Central memory CD8-positive, alpha-beta T cell (primary cell): ENCODE results near the gene EPS8L1.

Experiments used
- ATAC-seq: fragments of 150-1000 bp; cut with Tn5 transposase; replicated peaks from 2 replicates; pipeline ENCODE4 v1.10.0; 2022; ENCODE audit warnings: mild to moderate bottlenecking, moderate FRiP score, moderate number of reproducible peaks; ENCODE audit not compliant: poor library complexity, severe bottlenecking; ENCODE audit errors: extremely low read depth
- DNase-seq, 2 donors: peaks; one replicate each; pipeline ENCODE4 v3.0.0; 2021; ENCODE audit warnings: low spot score in 2 of 2
- H3K27ac Mint-ChIP-seq: one replicate; pipeline ENCODE4 v1.8.0; 2022; ENCODE audit warnings: low read depth, mild to moderate bottlenecking, moderate library complexity, mixed read lengths
- H3K27me3 Mint-ChIP-seq: one replicate; pipeline ENCODE4 v1.8.0; 2022; ENCODE audit warnings: mixed read lengths
- H3K36me3 Mint-ChIP-seq: one replicate; pipeline ENCODE4 v1.8.0; 2022; ENCODE audit warnings: mild to moderate bottlenecking, moderate library complexity, mixed read lengths; ENCODE audit not compliant: insufficient read depth
- H3K4me1 Mint-ChIP-seq: one replicate; pipeline ENCODE4 v1.8.0; 2022; ENCODE audit warnings: mixed read lengths
- H3K4me3 Mint-ChIP-seq: one replicate; pipeline ENCODE4 v1.8.0; 2022; ENCODE audit warnings: mild to moderate bottlenecking, moderate library complexity, mixed read lengths
- H3K9me3 Mint-ChIP-seq: one replicate; pipeline ENCODE4 v1.8.0; 2022; ENCODE audit warnings: mixed read lengths

EPS8L1 gene

GRCh38 chr19:55041627-55042343 lies 33.9 kb upstream of the EPS8L1 start:
- ATAC-seq (no peak), DNase-seq (no peak)
- H3K9me3 Mint-ChIP-seq, result no peaks in the 10 kb centered on the region
- H3K27me3 Mint-ChIP-seq, result no peaks in the 10 kb centered on the region
- peaks cover 19% of the 10 kb centered on the region for H3K4me1 Mint-ChIP-seq
- H3K36me3 Mint-ChIP-seq, result peaks cover 18% of the 10 kb centered on the region
- H3K27ac Mint-ChIP-seq, result no peak overlapping the region
- H3K4me3 Mint-ChIP-seq, result peak overlapping the region; percentile 26

- no peaks in the 10 kb centered on the region for H3K27me3 Mint-ChIP-seq
- H3K27ac Mint-ChIP-seq, result peak overlapping the region; percentile 83
- H3K9me3 Mint-ChIP-seq, result no peaks in the 10 kb centered on the region
- H3K4me1 Mint-ChIP-seq, result peaks cover 19% of the 10 kb centered on the region
- H3K36me3 Mint-ChIP-seq, result peaks cover 21% of the 10 kb centered on the region
- no peak for ATAC-seq
- DNase-seq, result no peak
- peak overlapping the region; percentile 26 for H3K4me3 Mint-ChIP-seq
Measured at GRCh38 chr19:55042344-55042678, 33.4 kb upstream of the EPS8L1 start.

- ATAC-seq (no peak), DNase-seq (no peak)
- no peaks in the 10 kb centered on the region for H3K27me3 Mint-ChIP-seq
- no peak overlapping the region for H3K4me3 Mint-ChIP-seq
- H3K9me3 Mint-ChIP-seq, result no peaks in the 10 kb centered on the region
- peaks cover 24% of the 10 kb centered on the region for H3K36me3 Mint-ChIP-seq
- peaks cover 19% of the 10 kb centered on the region for H3K4me1 Mint-ChIP-seq
- peak overlapping the region; percentile 83 for H3K27ac Mint-ChIP-seq
Measured at GRCh38 chr19:55042688-55043087, 33.0 kb upstream of the EPS8L1 start.

- no peak for ATAC-seq
- peaks cover 19% of the 10 kb centered on the region for H3K4me1 Mint-ChIP-seq
- DNase-seq, result no peak
- no peaks in the 10 kb centered on the region for H3K9me3 Mint-ChIP-seq
- H3K27ac Mint-ChIP-seq, result no peak overlapping the region
- no peaks in the 10 kb centered on the region for H3K27me3 Mint-ChIP-seq
- H3K4me3 Mint-ChIP-seq, result no peak overlapping the region
- H3K36me3 Mint-ChIP-seq, result peaks cover 34% of the 10 kb centered on the region
Measured at GRCh38 chr19:55044286-55044685, 31.4 kb upstream of the EPS8L1 start.

- Mint-ChIP-seq H3K4me1 (peaks cover 19% of the 10 kb centered on the region), H3K27ac (peak overlapping the region; percentile 22), H3K27me3 (no peaks in the 10 kb centered on the region), H3K36me3 (peaks cover 32% of the 10 kb centered on the region), H3K4me3 (no peak overlapping the region), H3K9me3 (no peaks in the 10 kb centered on the region)
- DNase-seq, result no peak
- no peak for ATAC-seq
Measured at GRCh38 chr19:55044771-55045716, 30.6 kb upstream of the EPS8L1 start.

GRCh38 chr19:55046975-55047622 lies 28.6 kb upstream of the EPS8L1 start:
- H3K9me3 Mint-ChIP-seq, result no peaks in the 10 kb centered on the region
- H3K27me3 Mint-ChIP-seq, result no peaks in the 10 kb centered on the region
- H3K36me3 Mint-ChIP-seq, result peaks cover 46% of the 10 kb centered on the region
- no peak overlapping the region for H3K27ac Mint-ChIP-seq
- no peak for ATAC-seq
- peaks cover 8% of the 10 kb centered on the region for H3K4me1 Mint-ChIP-seq
- no peak overlapping the region for H3K4me3 Mint-ChIP-seq
- no peak for DNase-seq

GRCh38 chr19:55047951-55048350 lies 27.7 kb upstream of the EPS8L1 start:
- no peak for ATAC-seq
- Mint-ChIP-seq H3K4me3 (no peak overlapping the region), H3K4me1 (peaks cover 1% of the 10 kb centered on the region), H3K27ac (no peak overlapping the region), H3K36me3 (peaks cover 55% of the 10 kb centered on the region), H3K9me3 (no peaks in the 10 kb centered on the region), H3K27me3 (no peaks in the 10 kb centered on the region)
- DNase-seq, result no peak

GRCh38 chr19:55048446-55048845 lies 27.2 kb upstream of the EPS8L1 start:
- Mint-ChIP-seq H3K27ac (no peak overlapping the region), H3K9me3 (no peaks in the 10 kb centered on the region), H3K4me1 (peaks cover 5% of the 10 kb centered on the region), H3K4me3 (no peak overlapping the region), H3K36me3 (peaks cover 58% of the 10 kb centered on the region), H3K27me3 (no peaks in the 10 kb centered on the region)
- no peak for ATAC-seq
- no peak for DNase-seq

- Mint-ChIP-seq H3K4me3 (no peak overlapping the region), H3K36me3 (peaks cover 62% of the 10 kb centered on the region), H3K4me1 (peaks cover 5% of the 10 kb centered on the region), H3K27me3 (no peaks in the 10 kb centered on the region), H3K27ac (no peak overlapping the region), H3K9me3 (no peaks in the 10 kb centered on the region)
- DNase-seq (no peak), ATAC-seq (no peak)
Measured at GRCh38 chr19:55050749-55051532, 24.7 kb upstream of the EPS8L1 start.

GRCh38 chr19:55053735-55054134 lies 21.9 kb upstream of the EPS8L1 start:
- Mint-ChIP-seq H3K27ac (no peak overlapping the region), H3K36me3 (peaks cover 55% of the 10 kb centered on the region), H3K4me3 (no peak overlapping the region), H3K9me3 (no peaks in the 10 kb centered on the region), H3K4me1 (peaks cover 5% of the 10 kb centered on the region), H3K27me3 (no peaks in the 10 kb centered on the region)
- ATAC-seq, result no peak
- no peak for DNase-seq

GRCh38 chr19:55056827-55057226 lies 18.8 kb upstream of the EPS8L1 start:
- Mint-ChIP-seq H3K27me3 (no peaks in the 10 kb centered on the region), H3K4me3 (no peak overlapping the region), H3K4me1 (peaks cover 10% of the 10 kb centered on the region), H3K9me3 (no peaks in the 10 kb centered on the region), H3K27ac (peak overlapping the region; percentile 32), H3K36me3 (peaks cover 47% of the 10 kb centered on the region)
- DNase-seq, result no peak
- no peak for ATAC-seq
